ENCODE results near the gene RPS6KA4. TPM values are rescaled to one million over a fixed set of nuclear protein-coding genes. Genes with fewer than 3 reads are reported as not detected.

The RPS6KA4 gene
- polyA plus RNA-seq, 1 donor (not counting 4 experiments of a cell fraction or from before 2014, with no cell fraction given), result 52.4 TPM

- Histone ChIP-seq H3K36me3 (ENCODE audit: control insufficient read depth in 2 of 2, extremely low read depth in 1 of 2, insufficient read depth in 2 of 2, low read length in 2 of 2) (no peaks in the 10 kb centered on the region), H4K20me1 (ENCODE audit: control insufficient read depth, extremely low read depth, insufficient read depth, low read length) (no peaks in the 10 kb centered on the region), H2AFZ (ENCODE audit: control insufficient read depth, low read length) (no peak overlapping the region), H3K9me3 (ENCODE audit: control insufficient read depth, low read depth, low read length) (no peaks in the 10 kb centered on the region), H3K9me1 (ENCODE audit: control insufficient read depth, extremely low read depth, insufficient read depth, low read length) (no peaks in the 10 kb centered on the region), H3K79me2 (ENCODE audit: control insufficient read depth, insufficient read depth, low read length) (no peaks in the 10 kb centered on the region), H3K4me3 (ENCODE audit: control insufficient read depth in 2 of 3, extremely low read depth in 1 of 3, insufficient read depth in 2 of 3, low read depth in 1 of 3, low read length in 3 of 3) (no peak overlapping the region), H3K27me3 (ENCODE audit: control insufficient read depth, extremely low read depth, insufficient read depth, low read length) (no peaks in the 10 kb centered on the region), H3K9ac (ENCODE audit: control insufficient read depth, extremely low read depth, insufficient read depth, low read length) (no peak overlapping the region), H3K4me2 (ENCODE audit: control insufficient read depth, extremely low read depth, insufficient read depth, low read depth, low read length) (no peak overlapping the region), H3K4me1 (ENCODE audit: control insufficient read depth, extremely low read depth, insufficient read depth, low read length) (peaks cover 22% of the 10 kb centered on the region), H3K27ac (ENCODE audit: control insufficient read depth, insufficient read depth, low read length) (no peak overlapping the region)
- DNase-seq (ENCODE audit: low read depth, low spot score), result no peak
- FAIRE-seq, result no peak
- TF ChIP-seq CTCF (optimal IDR thresholded peaks at IDR 0.05 in 1 of 3, IDR thresholded peaks at IDR 0.05 in 1 of 3, conservative IDR thresholded peaks at IDR 0.05 in 1 of 3; ENCODE audit: extremely low read depth in 1 of 3, insufficient read depth in 2 of 3, low read length in 3 of 3) (no peak), EZH2 (IDR thresholded peaks at IDR 0.05; ENCODE audit: low read length) (no peak)
- dilution Hi-C loops (cut with MboI; ENCODE audit: extremely low pct_ligation_motif_present, low sequenced_read_pairs), result no loop called here
These were observed 9.6 kb upstream of the RPS6KA4 start for GRCh38 chr11:64349404-64349803.

GRCh38 chr11:64351136-64351631, 7.8 kb upstream of the RPS6KA4 start:
- Histone ChIP-seq H3K9ac (ENCODE audit: control insufficient read depth, extremely low read depth, insufficient read depth, low read length) (no peak overlapping the region), H3K27me3 (ENCODE audit: control insufficient read depth, extremely low read depth, insufficient read depth, low read length) (no peaks in the 10 kb centered on the region), H3K9me1 (ENCODE audit: control insufficient read depth, extremely low read depth, insufficient read depth, low read length) (peaks cover 3% of the 10 kb centered on the region), H3K36me3 (ENCODE audit: control insufficient read depth in 2 of 2, extremely low read depth in 1 of 2, insufficient read depth in 2 of 2, low read length in 2 of 2) (no peaks in the 10 kb centered on the region), H3K4me2 (ENCODE audit: control insufficient read depth, extremely low read depth, insufficient read depth, low read depth, low read length) (no peak overlapping the region), H3K79me2 (ENCODE audit: control insufficient read depth, insufficient read depth, low read length) (no peaks in the 10 kb centered on the region), H3K27ac (ENCODE audit: control insufficient read depth, insufficient read depth, low read length) (no peak overlapping the region), H2AFZ (ENCODE audit: control insufficient read depth, low read length) (no peak overlapping the region), H3K4me3 (ENCODE audit: control insufficient read depth in 2 of 3, extremely low read depth in 1 of 3, insufficient read depth in 2 of 3, low read depth in 1 of 3, low read length in 3 of 3) (no peak overlapping the region), H3K4me1 (ENCODE audit: control insufficient read depth, extremely low read depth, insufficient read depth, low read length) (peaks cover 30% of the 10 kb centered on the region), H4K20me1 (ENCODE audit: control insufficient read depth, extremely low read depth, insufficient read depth, low read length) (no peaks in the 10 kb centered on the region), H3K9me3 (ENCODE audit: control insufficient read depth, low read depth, low read length) (no peaks in the 10 kb centered on the region)
- dilution Hi-C loops (cut with MboI; ENCODE audit: extremely low pct_ligation_motif_present, low sequenced_read_pairs), result no loop called here
- no peak for DNase-seq (ENCODE audit: low read depth, low spot score)
- no peak for FAIRE-seq
- no peak for TF ChIP-seq EZH2 (IDR thresholded peaks at IDR 0.05; ENCODE audit: low read length)
- no peak for TF ChIP-seq CTCF (optimal IDR thresholded peaks at IDR 0.05 in 1 of 3, IDR thresholded peaks at IDR 0.05 in 1 of 3, conservative IDR thresholded peaks at IDR 0.05 in 1 of 3; ENCODE audit: extremely low read depth in 1 of 3, insufficient read depth in 2 of 3, low read length in 3 of 3)
